ENCODE results near the gene CABP4.

CABP4 gene

GRCh38 chr11:67496113-67496512 lies 41.0 kb downstream of the CABP4 start:
- DNase-seq (ENCODE audit: low read depth in 2 of 2): no peak

DNA sequence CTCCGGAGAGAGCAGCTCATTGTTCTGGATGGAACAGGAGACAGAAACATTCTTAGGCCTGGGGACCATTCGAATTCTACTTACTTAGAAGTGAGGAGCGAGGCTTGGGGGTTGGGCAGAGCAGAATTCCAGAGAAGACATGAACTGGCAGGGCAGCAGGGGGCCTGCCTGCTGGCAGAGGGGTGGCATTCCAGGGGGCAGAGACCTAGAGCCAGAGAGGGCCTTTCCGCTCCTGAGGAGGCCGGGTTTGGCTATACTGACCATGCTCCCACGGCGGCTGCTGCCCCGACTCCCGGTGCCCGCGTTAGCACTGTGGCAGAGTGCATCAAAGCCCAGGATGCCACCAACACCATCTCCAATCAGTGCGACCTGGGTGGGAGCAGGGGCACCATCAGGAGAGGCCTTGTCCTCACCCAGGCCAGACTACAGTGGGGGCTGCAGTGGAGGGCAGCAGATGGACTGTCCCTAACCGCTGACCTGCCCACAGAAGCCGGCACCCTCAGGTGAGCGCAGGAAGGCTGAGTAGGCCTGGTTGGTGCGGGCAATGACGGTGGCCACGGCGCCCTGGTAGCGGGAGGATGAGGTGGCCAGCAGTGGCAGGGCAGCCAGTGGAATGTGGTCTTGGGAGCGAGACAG lies 42.6 kb downstream of the CABP4 start:
- DNase-seq (ENCODE audit: low read depth in 2 of 2): no peak

DNA sequence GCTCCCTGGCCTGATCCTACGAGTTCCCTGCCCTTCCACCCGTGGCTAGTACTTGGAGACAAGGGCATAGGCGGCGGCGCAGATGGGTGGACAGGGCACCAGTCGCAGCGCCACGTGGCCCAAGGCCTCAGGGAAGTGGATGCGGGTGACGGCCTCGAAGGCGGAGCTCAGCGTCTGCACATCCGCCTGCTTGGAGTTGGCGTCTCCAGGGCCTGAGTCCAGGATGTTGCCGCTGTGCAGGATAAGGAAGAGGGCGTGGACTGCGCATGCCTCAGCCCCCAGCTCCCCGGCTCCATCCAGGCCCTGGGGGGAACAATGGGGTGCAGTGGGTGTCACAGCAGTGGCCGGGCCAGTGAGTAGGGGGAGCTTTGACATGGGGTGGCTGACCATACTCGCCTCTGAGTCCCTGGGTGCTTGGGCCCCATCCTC lies 43.4 kb downstream of the CABP4 start:
- DNase-seq (ENCODE audit: low read depth in 2 of 2): no peak

DNA sequence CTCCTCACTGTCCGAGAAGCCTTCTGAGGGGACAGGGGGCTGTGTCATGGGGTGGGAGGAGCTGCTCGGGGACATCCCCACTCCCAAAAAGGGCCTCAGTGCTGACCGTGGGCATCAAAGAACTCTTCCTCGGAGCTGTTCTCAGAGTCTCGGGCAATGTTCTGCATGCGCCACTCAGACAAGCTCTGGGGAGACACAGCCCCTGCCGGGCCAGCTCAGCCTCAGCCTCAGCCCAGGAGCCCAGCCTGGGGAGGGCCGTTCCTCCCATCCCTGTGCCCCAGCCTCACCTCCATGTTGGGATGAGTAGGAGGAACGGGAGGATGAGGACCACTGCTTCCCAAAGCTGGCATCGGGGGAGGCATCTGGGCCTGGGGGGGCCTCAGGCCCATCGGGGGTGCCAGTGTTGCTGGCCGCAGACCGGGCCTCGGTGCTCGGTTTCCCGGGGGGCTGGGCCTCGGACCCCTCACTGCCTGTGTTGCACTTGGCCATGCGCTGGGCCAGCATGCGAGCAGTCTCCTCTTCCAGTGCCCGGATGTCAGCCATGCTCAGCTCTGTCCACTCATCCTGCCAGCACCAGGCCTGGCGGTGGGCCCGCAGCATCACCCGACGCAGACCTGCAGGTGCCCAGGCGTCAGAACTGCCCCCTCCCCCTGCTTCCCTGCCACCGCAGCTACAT lies 44.8 kb downstream of the CABP4 start:
- no peak for DNase-seq (ENCODE audit: low read depth in 2 of 2)

DNA sequence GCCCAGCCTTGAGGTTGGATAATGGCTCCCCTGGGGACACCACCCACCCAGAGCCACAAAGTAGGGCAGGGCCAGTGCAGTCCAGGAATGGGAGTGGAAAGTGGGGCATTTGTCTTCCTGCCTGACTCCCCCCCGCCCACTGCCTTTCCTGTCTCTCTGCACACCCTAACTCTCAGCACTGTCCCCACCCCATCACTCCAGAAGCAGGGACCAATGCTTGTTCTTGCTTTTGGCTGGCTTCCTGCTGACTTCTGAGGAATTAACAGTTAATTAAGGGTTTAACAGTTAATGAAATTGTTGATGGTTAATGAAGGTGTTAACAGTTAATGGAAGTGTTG lies 45.3 kb downstream of the CABP4 start:
- DNase-seq (ENCODE audit: low read depth in 2 of 2): no peak

DNA sequence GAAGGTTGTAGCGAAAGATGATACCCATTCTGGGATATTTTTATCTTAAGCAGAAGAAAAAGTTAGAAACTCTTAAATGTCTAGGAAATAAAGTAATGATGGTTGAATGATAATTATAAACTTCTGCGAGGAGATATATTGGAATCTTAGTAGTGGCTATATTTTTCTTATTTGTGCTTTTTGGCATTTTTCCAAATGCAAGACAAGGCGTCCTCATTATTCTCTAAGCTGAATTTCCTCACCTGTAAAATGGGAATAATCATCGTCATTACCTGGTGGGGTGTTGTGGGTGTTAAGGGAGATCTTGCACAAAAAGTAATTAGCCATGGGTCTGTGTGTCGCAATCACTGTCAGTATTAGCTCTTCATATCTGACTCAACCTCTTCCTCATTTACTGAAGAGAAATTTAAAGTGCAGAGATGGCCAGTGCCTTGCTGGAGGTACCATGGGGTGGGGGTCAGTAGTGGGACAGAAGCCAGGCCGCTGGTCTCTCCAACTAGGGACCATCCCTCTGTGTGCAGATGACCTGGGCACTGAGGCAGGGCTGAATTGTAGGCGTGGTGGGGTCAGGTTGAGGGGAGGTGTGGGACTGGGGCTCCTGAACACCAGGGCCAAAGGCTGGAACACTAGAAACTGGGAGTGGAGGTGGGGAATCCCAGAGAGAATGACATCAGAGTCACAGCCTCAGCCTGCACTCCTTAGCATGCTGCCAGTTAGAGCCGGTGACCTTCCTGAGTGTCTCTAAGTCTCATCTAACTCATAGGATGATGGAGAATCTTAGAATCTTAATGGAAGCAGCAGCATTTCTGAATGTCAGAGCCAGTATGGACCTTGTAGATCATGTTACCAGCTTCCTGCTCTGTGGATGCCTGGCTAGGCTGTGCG lies 45.9 kb downstream of the CABP4 start:
- DNase-seq (ENCODE audit: low read depth in 2 of 2): no peak

DNA sequence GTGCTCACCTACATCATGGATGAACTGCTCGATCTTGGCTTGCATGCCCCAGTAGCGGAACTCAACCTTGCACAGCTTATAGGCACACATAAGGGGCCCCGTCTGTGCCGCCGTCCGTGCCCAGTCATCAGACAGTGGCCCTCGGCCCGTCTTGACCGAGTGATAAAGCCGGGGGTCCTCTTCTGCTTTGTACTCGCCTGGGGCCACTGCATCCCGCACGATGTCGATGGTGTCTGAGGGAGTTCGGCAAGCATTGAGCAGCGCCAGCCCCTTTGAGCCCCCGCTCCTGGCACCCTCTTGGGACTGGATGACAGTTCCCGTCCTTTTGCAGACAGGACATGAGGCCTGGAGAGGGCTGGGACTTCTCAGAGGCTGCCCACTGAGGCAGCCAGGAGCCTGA lies 46.7 kb downstream of the CABP4 start:
- DNase-seq (ENCODE audit: low read depth in 2 of 2): no peak

DNA sequence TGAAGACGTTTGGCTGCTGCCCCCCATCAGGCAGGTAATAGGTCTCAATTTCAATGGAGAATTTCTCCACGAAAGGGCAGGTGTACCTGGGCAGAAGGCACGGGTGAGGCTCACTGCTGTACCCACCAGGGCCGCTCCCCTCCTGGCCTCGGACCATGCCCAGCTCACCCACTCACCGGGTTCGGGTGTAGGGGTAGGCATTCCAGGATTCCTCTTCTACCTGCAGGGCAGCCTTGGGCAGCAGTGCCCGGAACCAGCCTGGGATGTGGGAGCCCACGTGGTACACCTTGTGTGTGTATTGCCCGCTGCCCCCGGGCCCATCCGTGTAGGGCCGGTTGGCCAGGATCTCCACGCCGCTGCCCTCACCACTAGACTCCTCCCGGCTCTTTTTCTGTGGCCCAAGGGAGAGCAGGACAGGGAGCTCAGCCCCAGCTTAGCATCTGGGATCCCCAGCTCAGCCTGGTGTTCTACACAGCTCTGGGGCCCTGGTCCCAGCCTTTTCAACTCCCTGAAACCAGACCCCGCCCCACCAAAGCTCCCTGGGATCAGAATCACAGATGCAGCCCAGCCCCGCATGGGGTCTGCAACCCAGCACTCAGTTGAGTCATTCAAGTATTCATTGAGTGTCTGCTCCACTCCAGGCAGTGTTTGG lies 47.3 kb downstream of the CABP4 start:
- no peak for DNase-seq (ENCODE audit: low read depth in 2 of 2)

- DNase-seq (ENCODE audit: low read depth in 2 of 2): no peak
Observed at GRCh38 chr11:67503119-67504004, 48.2 kb downstream of the CABP4 start.

DNA sequence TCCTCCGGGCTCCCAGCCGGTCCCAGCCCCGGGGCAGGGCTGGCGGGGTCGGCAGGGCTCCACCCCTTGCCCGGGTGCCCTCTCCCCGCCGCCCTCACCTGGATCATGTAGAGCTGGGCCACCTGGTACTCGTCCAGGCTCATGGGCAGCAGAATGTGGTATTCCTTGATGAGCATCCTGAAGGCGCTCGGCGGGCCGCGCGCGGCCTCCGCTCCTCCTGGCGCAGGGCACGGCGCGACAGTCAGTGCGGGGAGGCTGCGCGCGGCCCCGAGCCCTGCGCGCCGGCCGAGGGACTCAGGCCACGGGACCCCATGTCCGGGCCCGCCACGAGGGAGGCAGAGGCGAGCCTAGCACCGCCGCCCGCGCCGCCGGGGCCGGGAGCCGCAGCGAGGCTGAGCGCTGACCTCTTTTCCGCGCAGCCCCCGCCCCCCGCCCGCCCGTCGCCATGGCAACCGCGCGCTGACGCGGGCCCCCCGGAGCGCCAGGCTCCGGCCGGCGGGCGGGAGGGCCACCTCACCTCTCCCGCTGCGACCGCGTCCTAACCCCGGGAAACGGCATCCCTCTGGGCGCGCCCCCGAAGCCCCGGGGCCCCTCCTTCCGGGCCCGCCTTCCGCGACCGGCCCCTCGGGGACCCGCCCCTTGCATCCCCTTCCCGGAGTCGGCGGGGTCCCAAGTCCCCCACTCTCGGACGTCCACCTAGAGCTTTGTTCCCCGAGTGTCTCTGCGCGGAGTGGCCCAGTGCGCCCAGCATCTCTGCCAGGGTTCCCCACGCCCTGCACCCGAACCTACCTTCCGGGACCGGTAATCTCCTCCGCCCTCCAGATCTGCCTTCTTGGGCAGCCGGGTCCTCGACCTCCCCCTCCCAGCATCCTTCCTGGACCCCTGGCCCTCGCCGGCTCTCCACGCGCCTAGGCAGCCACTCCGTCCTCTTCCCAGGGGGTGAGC lies 49.1 kb downstream of the CABP4 start:
- DNase-seq (ENCODE audit: low read depth in 2 of 2): no peak

DNA sequence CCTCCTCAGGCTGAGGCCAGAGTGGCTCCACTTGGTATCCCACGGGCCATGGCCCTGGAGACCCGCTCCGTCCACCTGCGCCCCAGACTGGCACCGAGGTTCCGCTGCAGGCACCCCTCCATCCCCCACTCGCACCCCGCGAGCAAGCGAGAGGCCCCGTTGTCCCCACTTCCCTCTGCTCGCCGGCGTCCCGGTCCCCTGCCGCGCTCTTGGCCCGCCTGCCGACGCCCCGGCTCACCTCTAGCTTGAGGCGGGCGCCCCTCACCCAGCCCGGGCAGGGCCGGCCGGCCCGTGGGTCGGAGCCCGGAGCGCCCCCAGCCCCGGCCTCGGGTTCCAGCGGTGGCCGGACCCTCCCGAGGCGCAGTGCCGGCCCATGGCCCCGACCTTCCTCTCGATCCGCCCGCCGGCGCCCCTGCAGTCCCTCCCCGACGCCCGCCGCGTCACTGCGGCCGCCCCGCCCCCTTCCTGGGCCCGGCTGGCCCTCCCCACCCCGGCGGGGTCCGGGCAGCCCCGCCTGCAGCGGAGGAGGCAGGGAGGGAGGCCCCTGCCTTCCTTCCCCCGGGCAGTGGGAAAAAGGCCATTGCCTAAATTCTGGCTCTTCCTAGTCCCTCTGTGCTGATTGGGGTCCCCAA lies 49.9 kb downstream of the CABP4 start, which contains the start of gene PITPNM1:
Gene PITPNM1 (minus strand): TSS at position 414 of the 632 bp plus-strand sequence. CDS start 1,183 bp downstream, outside the sequence.
- DNase-seq (ENCODE audit: low read depth in 2 of 2): peak; percentile 34 to 51

- DNase-seq (ENCODE audit: low read depth in 2 of 2): peak; percentile 74 to 83
Observed at GRCh38 chr11:67505605-67506396, 50.6 kb downstream of the CABP4 start.

DNA sequence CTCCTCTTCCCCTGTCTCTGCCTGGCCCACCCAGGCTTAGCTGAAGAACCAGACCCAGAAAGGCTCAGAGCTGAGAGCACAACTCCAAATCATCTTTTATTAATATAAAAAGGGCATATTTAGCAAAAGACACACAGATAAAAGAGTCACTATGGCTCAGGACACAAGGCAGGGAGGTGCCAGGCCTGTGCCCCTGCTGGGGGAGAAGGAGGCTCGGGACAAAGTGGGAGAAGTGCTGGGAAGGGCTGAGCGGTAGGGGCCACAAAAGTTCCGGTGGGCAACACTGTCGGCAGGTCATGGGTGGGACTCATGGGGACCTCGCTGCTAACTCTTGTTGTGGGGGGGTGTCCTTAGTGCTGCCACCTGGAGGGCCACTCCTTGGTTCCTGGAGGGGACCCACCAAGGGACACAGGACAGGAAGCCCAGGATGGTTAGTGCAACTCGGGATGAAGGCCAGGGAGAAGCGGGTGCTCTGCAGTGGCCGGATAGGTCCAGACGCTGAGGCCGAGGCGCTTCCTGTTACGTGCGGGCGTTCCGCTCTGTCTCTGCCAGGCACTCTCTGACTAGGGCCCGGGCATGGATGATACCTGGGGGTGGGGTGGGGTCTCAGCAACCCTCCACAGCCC lies 51.4 kb downstream of the CABP4 start:
- DNase-seq (ENCODE audit: low read depth in 2 of 2): no peak

GRCh38 chr11:67507242-67507863 lies 52.2 kb downstream of the CABP4 start:
- DNase-seq (ENCODE audit: low read depth in 2 of 2): no peak

GRCh38 chr11:67507864-67508485 lies 52.8 kb downstream of the CABP4 start, which contains the start of gene CDK2AP2:
Gene CDK2AP2 (minus strand): TSS chr11:67508162. CDS start chr11:67508082, 80 bp downstream.
- peak; percentile 92 to 95 for DNase-seq (ENCODE audit: low read depth in 2 of 2)

- DNase-seq (ENCODE audit: low read depth in 2 of 2): peak; percentile 98 to 99
Observed at GRCh38 chr11:67508486-67509121, 53.5 kb downstream of the CABP4 start.

DNA sequence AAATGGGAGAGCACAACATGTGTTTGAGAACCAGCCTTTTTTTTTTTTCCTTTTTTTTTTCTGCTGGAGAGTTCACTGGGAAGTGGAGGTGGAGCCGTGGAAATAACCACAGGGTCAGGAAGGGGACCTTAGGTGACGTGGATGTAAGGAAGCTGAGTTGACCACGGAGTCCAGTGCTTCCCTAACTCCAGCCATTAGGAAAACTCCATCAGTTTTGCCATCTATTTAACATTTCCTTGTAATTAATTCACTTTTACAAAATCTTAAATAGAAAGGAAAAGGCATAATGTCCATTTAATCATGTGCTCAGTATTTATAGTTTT lies 54.8 kb downstream of the CABP4 start:
- DNase-seq (ENCODE audit: low read depth in 2 of 2): no peak
